Stimulated activated CD4-positive, alpha-beta T cell treated with anti-CD3 and anti-CD28 coated beads, Interleukin-15, amount 100 ng/mL, for 1 hour (primary cell): Measurements from ENCODE around the gene SULF2.

Source experiments
- DNase-seq, 2 donors: peaks; one replicate each; pipeline ENCODE4 v3.0.0-alpha.2; 2020; ENCODE audit warnings: low read depth in 1 of 2, low spot score in 1 of 2

SULF2 gene

DNA sequence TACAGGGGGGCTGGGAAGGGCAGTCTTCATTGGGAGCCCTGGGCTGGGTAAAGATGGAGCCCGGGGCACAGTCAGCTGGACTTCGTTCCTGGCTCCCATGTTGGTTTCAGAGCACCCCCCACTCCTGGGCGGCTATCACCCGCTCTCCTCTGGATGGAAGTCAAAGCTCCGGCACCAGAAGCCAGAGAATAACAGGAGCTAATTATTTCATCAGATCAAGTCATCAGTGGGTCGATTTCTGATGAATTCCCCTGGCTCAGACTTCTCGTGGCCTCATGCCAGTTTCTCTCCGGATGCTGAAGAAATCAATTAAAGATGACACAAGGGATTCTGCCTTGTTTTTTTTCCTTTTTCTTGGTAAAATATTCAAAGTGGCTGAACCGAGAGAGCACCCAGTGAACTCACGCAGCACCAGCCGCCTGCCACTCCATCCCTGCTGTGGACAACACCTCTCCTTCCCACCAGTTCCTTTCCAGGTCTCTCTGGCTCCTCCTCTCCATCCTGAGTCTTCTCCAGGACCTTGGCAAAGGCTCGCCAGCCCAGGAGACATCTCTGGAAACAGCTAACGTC is 22.5 kb downstream of the SULF2 start:
- no peak for DNase-seq

DNA sequence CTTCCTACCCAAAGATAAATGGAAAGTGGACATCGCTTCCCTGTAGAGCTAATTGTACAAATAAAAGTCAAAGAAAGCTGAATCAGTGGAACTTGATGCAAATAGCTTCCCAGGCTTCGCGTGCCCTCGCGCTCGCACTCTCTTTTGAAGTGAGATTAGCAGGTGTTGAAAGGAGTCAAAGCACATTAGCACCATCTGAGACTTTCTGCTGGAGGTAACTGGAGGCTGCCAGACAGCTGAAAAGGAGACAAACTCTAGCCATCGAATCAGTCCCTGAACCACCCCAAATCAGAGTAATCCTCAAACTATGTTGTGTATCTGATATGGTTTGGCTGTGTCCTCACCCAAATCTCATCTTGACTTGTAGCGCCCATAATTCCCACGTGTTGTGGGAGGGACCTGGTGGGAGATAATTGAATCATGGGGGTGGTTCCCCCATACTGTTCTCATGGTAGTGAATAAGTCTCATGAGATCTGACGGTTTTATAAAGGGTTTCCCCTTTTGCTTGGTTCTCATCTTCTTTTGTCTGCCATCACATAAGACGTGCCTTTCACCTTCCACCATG is 23.7 kb downstream of the SULF2 start:
- no peak for DNase-seq

DNA sequence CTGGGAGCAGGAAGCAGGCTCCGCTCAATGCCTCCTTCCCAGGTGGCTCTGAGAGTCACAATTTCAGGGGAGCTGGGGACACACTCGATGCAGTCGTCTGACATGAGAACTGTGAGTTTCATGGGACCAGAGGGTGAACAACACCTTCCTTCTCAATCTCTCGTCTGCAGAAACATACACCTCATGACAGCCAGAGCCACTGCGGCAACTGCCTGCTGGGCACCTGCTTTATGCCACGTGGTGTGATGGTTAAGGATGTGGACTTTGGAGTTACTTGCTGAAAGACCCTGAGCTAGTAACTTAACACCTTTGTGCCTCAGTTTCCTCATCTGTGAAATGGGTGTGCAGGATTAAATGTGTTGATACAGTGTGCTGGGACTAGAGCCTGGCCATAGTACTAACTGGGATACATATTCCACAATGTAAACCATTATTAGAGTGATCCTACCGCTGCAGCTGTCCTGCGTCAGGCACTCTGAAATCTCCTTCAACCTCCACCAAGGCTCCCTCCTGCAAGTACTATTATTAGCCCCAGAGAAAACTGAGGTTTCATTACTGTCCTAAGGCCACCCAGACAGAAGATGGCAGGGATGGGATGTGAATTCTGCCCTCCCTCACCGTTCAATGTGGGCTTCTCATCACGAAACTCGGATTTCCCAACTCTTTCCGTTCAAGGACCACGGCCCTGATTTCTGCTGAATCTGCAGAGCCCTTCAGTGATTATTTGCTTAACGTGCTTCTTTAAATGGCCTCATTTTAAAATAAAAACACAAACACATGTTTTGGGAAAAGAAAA is 24.4 kb downstream of the SULF2 start:
- no peak for DNase-seq

DNA sequence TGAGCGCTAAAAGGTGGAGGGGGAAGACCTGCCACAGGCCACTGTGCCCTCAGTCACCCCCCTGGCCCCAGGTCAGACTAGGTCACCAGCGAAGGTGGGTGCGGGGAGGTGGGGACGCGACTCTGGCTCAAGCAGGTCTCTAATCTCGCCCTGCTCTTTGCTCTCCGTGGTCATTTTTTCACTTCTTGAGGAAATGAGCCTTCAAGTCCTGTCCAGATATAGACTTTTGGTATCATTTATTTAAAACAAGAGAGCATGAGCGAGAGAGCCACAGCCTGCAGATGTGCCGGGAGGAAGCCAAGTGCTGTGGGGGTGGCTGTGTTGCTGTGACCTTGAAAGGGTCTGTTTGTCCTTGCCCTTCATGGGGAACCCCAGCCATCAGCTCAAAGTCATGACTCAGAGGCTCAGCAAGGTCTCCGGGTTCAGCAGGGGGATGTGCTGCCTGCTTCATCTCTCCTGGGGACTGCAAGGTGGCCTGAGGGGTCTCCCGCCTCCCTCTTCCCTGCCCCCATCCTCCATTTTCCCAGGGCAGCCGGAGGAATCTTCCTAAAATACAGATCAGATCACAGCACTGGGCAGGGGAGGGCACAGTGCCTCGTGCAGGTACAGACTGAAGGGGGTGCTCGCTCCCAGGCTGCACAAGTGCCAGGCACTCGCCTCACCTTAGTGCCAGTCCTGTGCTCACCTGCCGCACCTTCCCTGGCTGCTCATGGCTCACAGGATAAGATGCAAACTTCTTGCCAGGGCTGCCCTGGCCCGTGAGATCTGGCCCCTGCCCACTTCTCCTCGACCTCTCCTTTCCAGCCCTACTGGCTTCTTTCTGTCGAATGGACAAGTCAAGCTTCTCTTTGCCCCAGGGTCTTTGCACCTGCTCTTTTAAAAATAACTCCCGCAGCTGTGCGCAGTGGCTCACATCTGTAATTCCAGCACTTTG is 26.5 kb downstream of the SULF2 start:
- no peak for DNase-seq

DNA sequence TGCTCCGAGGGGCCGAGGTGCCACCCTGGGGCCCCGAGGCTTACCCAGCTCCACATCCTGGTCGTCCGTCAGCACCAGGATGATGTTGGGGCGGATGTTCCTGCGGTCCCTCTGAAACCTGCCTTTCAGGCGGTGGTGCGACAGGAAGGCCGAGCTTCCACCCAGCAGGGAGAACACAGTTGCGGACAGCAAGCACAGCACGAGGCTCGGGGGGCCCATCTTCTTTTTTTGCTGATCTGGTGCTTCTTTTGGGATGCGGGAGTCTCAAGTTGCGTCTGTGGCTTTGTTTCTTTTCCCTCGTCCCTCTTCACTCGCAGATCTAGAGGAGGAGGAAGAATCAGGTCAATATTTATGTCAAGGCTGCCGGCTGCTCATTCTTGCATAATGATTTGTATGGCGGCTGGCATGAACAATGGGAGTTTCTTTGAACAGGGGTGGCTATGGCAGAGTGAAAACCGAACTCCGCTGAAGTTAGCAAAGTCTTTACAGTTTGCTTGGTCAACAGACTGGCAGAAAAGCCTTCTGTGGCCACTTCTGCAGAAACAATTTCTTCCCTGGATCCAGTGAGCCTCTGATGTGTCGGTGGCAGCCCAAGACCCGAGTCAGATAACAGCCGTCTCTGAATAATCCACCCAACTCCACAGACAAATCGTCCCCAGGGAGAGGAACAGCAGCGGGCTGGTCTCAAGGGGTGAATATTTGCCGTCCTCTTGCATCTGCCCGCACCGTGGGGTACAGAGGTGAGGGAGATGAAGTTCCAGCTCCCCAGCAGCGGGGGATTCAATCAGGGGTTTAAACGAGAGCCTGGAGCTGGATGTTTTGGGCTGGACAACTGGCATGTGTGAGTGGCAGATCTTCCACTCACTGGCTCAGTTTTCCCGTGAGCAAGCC is 27.9 kb downstream of the SULF2 start:
- DNase-seq: no peak

DNA sequence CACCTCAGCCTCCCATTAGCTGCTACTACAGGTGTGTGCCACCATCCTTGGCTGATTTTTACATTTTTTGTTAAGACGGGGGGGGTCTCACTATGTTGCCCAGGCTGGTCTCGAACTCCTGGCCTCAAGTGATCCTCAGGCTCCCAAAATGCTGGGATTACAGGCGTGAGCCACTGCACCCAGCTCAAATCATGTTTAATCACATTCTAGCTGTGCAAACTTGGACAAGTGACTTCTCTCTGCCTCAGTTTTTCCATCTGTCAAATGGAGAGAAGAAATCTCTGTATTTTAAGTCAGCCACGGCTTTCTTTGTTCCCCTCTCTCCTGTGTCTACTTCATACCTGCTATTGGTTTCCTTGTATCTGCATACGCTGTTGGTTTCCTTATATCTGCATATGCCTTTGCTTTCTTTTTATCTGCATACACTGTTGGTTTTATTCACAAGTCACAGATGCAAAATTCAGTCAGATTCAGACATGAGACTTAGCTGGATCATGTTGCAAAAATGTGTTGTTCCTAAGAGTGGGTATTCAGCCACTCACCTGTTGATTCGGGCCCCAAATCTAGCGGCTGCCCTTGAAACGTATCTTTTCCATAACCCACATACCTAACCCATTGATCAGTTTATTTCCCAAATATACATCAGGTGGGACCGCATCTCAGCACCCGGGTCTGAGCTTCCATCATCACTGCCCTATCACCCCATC is 30.2 kb downstream of the SULF2 start:
- DNase-seq: no peak

DNA sequence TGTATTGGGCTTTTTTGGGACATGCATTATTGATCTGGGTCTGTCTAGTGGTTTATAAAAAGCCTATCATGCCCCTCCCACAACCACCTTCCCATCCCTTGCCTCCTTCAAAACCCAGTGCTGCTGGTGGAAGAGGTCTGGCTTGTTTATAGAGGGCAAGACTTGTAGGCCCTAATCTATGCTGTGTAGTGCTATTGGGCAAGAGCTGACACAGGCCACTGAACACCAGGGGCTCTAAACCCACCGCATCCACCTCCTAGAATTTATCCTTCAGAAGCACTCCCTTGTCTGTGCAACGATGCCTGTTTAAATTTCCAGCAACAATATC is 30.9 kb downstream of the SULF2 start:
- DNase-seq: no peak

DNA sequence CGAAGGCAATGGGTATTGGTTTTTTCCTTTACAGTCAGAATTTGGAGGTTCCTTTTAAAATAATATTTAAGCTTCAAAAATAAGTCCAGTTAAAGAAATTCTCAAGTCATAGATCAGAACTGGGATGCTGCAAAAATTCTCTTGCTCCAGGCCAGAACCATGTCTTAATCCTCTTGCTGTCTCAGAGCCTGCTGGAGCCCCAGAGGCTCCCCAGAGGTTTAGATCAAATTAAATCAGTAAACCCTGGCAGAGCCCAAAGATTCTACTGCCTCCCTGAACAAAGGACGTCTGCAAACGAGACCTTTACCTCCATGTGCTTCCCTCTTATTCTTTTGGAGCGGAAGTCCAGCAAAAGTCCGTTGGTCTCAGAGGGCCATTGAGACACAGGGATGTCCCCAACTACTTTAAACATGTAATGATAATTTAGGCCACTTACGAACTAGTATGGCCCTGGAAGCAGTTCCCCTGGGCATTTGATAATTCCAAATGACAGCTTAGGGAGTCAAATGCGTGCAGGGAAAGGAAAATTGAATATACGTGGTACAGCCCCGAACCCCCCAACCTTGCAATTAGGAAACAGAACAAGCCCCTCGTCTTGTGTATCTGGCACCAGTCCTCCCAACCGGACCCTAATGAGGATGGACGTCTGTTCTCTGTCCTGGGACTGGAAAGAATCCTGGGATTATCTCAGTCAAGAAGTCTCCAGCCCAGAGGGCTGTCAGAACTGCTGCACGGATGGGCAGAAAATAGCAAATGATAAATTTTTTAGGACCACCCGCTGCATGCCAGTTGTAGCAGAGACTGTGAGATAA is 31.5 kb downstream of the SULF2 start:
- no peak for DNase-seq

DNA sequence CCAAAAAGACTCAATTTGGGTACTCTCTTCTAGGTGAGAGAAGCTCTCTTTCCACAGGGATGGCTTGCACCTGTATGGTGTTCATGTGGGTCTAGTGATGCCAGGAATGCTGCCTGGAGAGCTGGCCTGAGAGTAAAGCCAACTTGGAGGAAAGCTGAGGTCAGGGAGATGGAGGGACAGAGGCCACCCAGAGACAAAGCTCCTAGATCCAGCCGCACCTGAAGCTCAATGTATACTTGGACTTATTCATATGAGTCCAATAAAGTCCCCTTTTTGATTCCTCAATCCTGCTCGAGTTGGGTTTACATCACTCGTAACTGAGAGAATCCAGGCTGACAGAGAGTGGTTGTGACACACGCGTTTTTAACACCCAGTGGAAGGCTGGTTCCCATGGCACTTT is 33.8 kb downstream of the SULF2 start:
- no peak for DNase-seq

DNA sequence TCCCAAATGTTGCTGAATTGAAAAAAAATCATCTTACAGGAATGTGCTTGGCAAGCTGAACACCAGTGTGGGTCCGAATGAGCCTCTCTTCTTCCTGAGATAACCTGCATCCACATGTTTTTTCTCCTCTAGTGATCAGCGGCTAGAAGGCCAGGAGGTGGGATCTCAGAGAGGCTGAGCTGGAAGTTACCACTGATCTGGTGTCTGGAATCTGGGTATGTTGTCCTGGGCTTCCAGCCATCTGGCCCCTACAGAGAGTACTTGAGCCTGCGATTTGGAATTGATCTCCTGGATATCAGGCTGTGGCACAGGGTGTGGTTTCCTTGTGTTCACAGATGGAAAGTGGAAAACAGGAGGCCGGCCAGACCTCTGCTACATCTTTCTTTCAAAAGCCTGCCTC is 35.9 kb downstream of the SULF2 start:
- no peak for DNase-seq

DNA sequence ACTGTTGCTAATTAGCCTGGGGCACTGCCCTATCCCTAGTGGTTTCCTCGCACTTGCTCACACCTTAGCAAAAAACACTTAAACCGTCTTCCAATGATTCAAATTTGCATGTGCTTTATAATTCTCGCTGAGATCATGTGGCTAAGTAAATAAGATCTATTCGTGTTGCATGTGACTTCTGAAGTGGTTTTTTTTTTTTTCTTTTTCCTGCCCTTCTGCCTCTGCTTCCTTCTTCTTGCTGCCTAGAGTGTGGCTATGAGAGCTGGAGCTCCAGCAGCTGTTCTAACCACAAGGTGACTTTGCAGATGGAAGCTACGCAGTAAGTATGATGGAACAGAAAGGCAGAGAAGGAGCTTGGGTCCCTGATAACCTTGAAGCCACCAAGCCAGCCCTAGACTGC is 36.5 kb downstream of the SULF2 start:
- no peak for DNase-seq

DNA sequence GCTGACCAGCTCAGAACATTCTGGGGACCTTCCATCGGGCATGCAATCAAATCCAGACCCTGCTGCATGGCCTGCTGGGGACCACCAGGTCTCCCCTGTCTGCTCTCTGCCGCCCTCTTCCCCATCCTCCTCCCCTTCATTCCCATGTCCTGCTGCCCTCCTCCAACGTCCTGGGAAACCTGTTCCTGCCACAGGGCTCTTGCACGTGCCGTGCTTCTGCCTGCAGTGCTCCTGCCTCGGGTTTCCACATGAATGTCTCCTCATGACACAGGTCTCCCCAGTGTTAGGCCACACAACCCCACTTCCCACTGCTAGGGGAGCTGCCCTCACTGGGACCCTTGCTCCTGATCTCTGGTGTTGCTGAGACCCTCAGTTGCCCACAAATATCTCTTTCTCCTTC is 37.2 kb downstream of the SULF2 start:
- DNase-seq: no peak

DNA sequence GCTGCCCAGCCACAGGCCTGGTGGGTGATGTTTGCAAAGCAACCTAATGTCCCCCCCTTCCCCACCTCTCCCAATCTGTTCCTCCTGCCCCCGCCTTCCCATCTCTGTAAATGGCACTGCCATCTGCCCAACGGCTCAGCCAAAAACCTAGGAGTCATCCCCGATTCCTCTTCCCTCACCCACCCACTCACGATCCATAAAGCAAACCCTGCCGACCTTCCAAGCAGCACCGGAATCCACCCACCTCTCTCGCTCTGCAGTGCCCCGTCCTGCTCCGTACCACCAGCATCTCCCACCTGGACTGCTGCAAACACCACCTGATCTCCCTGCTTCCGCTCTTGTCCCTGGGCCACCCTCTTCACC is 37.6 kb downstream of the SULF2 start:
- DNase-seq: no peak

DNA sequence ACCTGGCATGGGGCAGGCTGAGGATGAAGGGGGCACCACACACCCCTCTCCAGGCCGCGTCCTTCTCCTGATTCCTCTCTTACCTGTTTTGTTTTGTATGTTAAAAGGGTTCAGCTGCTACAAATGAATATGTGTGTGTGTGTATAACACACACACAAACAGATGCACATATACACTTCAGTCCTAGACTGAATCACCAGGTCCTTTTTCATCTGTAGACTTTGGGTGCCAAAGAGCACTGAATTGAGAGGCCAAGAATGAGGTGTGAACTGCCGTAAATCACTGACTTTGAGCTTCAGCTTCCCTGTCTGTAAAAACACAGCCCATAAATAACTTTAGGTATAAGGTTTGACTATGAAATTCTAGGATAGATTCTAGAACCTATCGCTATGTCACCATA is 40.5 kb downstream of the SULF2 start:
- no peak for DNase-seq

DNA sequence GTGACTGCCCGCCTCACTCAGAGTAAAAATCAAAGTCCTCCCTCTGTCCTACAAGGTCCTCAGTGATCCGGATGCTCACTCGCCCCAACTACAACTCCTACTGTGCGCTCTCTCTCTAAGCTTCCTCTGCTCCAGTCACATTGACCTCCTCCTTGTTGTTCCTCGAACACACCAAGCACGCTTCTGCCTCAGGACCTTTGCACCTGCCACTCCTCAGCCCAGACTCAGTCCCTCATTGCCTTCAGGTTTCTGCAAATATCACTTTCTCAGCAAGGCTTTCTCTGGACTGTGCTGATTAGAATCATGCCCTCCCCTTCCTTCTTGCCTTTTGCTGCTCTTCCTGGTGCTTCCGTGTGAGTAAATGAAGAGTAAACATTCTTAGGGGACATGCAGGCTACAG is 41.6 kb downstream of the SULF2 start:
- DNase-seq: no peak

DNA sequence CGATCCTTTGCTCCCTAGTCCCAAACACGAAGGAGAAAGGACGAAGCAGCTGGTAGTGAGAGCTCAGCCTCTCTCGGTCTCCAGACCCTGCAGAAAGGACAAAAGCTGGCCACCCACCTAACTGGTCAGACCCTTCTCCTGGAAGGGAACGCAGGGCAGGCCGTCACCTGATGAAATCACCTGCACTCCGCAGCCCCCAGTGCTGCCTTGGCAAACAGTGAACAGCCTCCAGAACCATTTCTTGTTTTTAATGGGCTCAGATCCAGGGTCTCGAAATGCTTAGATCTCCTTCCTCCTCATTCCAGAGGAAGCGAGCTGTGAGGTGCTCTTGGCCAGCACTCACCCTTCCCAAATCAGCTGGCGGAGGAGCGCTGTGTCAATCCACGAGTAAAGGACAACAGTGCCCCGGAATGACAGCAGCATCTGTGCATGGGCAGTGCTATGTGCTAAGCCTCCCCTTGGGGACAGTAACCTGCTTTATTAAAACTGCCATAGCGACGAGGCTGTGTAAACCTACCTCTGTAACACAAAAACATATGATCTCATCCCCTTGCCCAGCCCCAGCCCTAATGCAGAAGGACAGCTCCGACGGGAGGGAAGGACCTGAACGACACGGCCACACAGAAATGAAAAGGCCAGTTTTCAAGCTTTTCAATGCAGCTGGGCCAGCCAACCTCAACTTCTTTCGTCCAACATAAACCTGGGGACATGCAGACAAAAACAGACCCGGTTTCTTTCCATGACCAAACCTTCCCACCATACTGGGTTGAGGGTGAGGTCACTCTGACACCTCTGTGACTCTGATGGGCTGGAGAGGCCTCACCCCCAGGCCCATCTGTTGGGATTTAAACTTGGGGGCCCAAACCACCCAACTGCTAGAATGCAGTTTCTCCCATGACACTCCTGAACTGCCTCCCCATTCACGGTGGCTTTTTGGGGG is 43.3 kb downstream of the SULF2 start:
- DNase-seq: no peak

DNA sequence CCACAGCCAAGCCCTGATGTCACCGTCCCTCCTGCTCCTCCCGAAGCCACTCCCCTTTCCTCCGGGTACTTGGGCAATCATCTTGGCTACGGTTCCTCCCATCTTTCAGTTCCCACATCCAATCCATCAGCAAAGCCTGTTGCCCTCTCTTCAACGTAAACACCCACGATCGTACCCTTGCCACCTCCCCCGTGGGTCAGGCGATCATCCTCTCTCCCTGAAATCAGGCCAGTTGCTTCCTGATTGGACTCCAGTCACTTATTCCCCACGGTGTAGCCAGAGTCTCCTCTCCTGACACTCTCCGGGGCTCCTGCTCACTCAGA is 44.5 kb downstream of the SULF2 start:
- DNase-seq: no peak

DNA sequence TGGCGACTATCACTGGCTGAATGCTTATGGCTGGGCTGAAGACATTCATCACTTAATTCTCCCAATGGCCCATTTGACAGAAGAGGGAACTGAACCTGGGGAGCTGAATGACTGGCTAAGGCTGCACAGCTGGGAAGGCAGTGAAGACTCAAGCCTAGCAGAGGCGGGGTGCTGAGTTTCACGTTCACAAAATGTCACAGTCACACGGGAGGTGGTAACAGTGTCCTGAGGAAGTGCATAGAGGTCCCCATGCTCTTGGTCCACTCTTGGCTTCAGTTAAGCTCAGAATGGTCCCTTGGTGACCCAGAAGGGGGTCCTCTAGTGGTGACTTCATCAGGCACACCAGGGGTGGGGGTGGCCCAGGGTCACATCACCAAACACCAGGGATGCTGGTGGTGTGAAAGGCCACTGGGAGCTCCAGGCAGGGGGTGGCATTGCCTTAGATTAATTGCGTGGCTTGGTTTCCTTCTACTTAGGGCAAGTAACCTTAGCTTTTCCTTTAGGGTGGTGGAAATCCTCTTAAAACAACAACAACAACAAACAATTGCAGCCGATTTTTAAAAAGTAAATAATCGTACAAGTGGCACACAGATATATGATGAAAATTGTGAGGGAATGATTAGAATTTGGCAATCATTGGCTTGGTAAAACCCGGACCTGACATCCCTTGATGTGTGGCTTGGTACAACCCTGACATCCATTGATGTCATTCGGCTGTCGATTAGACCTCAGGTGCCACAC is 45.0 kb downstream of the SULF2 start:
- DNase-seq: no peak
